ENCODE data around the gene OR4S1. TPM values are rescaled to one million over a fixed set of nuclear protein-coding genes. Genes with fewer than 3 reads are reported as not detected.

OR4S1 gene
- total and polyA plus RNA-seq, 2 donors (not counting 3 experiments of a cell fraction or from before 2014, with no cell fraction given): not detected

GRCh38 chr11:48263423-48263911 is 42.6 kb upstream of the OR4S1 start, which contains the start of gene OR4X1:
Gene OR4X1, plus strand, starts transcription at chr11:48263861. Its CDS starts 0 bp downstream, at chr11:48263861.
- H2AFZ ChIP-seq (ENCODE audit: low read depth, low read length): no peak within 1 kb of the TSS
- H3K79me2 ChIP-seq (ENCODE audit: control insufficient read depth, insufficient read depth, low read length): no peaks in the 10 kb centered on the region
- no peaks in the 10 kb centered on the region for H3K27me3 ChIP-seq (ENCODE audit: control insufficient read depth in 2 of 2, insufficient read depth in 2 of 2, low read length in 2 of 2)
- H3K9me3 ChIP-seq (replicated peaks; ENCODE audit: control insufficient read depth, insufficient read depth, low read length): no peaks in the 10 kb centered on the region
- BruUV-seq (replicated peaks): no TSS peak
- no peaks in the 10 kb centered on the region for H3K4me1 ChIP-seq (ENCODE audit: control insufficient read depth, extremely low read depth, insufficient read depth, low read length)
- no peaks in the 10 kb centered on the region for H3K36me3 ChIP-seq (ENCODE audit: control insufficient read depth in 2 of 2, extremely low read depth in 1 of 2, insufficient read depth in 2 of 2, low read length in 2 of 2)
- intact Hi-C loops (cut with micrococcal nuclease): no loop called here
- no peak within 1 kb of the TSS for H3K4me2 ChIP-seq (ENCODE audit: insufficient read depth, low read length)
- H3K4me3 ChIP-seq (replicated peaks in 1 of 3; ENCODE audit: insufficient read depth in 1 of 3, low read depth in 1 of 3, low read length in 3 of 3): no peak within 1 kb of the TSS
- H4K20me1 ChIP-seq (replicated peaks; ENCODE audit: control insufficient read depth, extremely low read depth, insufficient read depth, low read length): no peaks in the 10 kb centered on the region
- ChIA-PET POLR2A (no interaction called here), CTCF (no interaction called here)
- no peak within 1 kb of the TSS for H3K9ac ChIP-seq (replicated peaks; ENCODE audit: extremely low read depth, insufficient read depth, low read length)
- no peak for TF ChIP-seq FOS (IDR thresholded peaks at IDR 0.05; ENCODE audit: borderline replicate concordance, insufficient read depth, low read length)
- TF ChIP-seq POLR2AphosphoS5 (IDR thresholded peaks at IDR 0.05; ENCODE audit: insufficient read depth, low read depth, low read length): no peak
- no peak for TF ChIP-seq POLR2A (IDR thresholded peaks at IDR 0.05; ENCODE audit: low read depth, low read length)
- TF ChIP-seq MYC (IDR thresholded peaks at IDR 0.05; ENCODE audit: low read depth, low read length): no peak
- TF ChIP-seq GATA2 (IDR thresholded peaks at IDR 0.05; ENCODE audit: insufficient read depth, insufficient read length, low read depth, low read length): no peak
- TF ChIP-seq MAX (IDR thresholded peaks at IDR 0.05; ENCODE audit: insufficient read depth, insufficient read length): no peak
- TF ChIP-seq, protein P1, sequence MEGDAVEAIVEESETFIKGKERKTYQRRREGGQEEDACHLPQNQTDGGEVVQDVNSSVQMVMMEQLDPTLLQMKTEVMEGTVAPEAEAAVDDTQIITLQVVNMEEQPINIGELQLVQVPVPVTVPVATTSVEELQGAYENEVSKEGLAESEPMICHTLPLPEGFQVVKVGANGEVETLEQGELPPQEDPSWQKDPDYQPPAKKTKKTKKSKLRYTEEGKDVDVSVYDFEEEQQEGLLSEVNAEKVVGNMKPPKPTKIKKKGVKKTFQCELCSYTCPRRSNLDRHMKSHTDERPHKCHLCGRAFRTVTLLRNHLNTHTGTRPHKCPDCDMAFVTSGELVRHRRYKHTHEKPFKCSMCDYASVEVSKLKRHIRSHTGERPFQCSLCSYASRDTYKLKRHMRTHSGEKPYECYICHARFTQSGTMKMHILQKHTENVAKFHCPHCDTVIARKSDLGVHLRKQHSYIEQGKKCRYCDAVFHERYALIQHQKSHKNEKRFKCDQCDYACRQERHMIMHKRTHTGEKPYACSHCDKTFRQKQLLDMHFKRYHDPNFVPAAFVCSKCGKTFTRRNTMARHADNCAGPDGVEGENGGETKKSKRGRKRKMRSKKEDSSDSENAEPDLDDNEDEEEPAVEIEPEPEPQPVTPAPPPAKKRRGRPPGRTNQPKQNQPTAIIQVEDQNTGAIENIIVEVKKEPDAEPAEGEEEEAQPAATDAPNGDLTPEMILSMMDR (IDR thresholded peaks at IDR 0.05; ENCODE audit: extremely low read depth in 1 of 2, insufficient read depth in 1 of 2, low read depth in 1 of 2, low read length in 2 of 2): no peak
- TF ChIP-seq EZH2 (IDR thresholded peaks at IDR 0.05; ENCODE audit: borderline replicate concordance, low read depth, low read length, severe bottlenecking): no peak
- no peak for TF ChIP-seq JUN (IDR thresholded peaks at IDR 0.05; ENCODE audit: borderline replicate concordance, insufficient read depth, insufficient read length, low read depth)
- no peak for FAIRE-seq
- H3K27ac ChIP-seq (ENCODE audit: insufficient read depth, low read depth, low read length): no peak within 1 kb of the TSS
- H3K9me1 ChIP-seq (replicated peaks; ENCODE audit: control insufficient read depth, extremely low read depth, insufficient read depth, low read length): no peaks in the 10 kb centered on the region
- DNase-seq (ENCODE audit: low read depth, low spot score): no peak
- dilution Hi-C loops (cut with MboI; ENCODE audit: extremely low pct_ligation_motif_present, low sequenced_read_pairs): no loop called here

Data from endothelial cell of umbilical vein (primary cell).